Nephron progenitor cell (in vitro differentiated cells): ENCODE measurements around the gene CARMIL3.

ENCODE experiments used
- DNase-seq: peaks from one replicate; pipeline ENCODE4 v3.0.0; 2021
- H3K27ac Mint-ChIP-seq: 2 replicates; pipeline ENCODE4 v1.8.0; 2021; ENCODE audit warnings: mild to moderate bottlenecking, moderate library complexity, mixed read lengths
- H3K27me3 Mint-ChIP-seq: 2 replicates; pipeline ENCODE4 v1.8.0; 2021; ENCODE audit warnings: mild to moderate bottlenecking, low read depth, mixed read lengths; ENCODE audit not compliant: poor library complexity
- H3K36me3 Mint-ChIP-seq: 2 replicates; pipeline ENCODE4 v1.8.0; 2021; ENCODE audit warnings: low read depth, mixed read lengths
- H3K4me1 Mint-ChIP-seq: 2 replicates; pipeline ENCODE4 v1.8.0; 2021; ENCODE audit warnings: mixed read lengths
- H3K4me3 Mint-ChIP-seq: 2 replicates; pipeline ENCODE4 v1.8.0; 2021; ENCODE audit warnings: mild to moderate bottlenecking, moderate library complexity, mixed read lengths
- H3K9me3 Mint-ChIP-seq: 2 replicates; pipeline ENCODE4 v1.8.0; 2021; ENCODE audit warnings: mild to moderate bottlenecking, moderate library complexity, mixed read lengths
- CTCF ChIP-seq: fragments of 200-600 bp; sonication (generic); IDR thresholded peaks from 2 replicates; pipeline ENCODE4 v1.5.0; 2021; ENCODE audit warnings: antibody characterized with exemption

Gene CARMIL3

GRCh38 chr14:24113801-24114531, 62.2 kb downstream of the CARMIL3 start:
- no peaks in the 10 kb centered on the region for H3K9me3 Mint-ChIP-seq
- peaks cover 10% of the 10 kb centered on the region for H3K27me3 Mint-ChIP-seq
- DNase-seq = peak; percentile 74
- H3K4me3 Mint-ChIP-seq = peak overlapping the region; percentile 98
- peaks cover 25% of the 10 kb centered on the region for H3K36me3 Mint-ChIP-seq
- peak overlapping the region; percentile 100 for H3K27ac Mint-ChIP-seq
- TF ChIP-seq CTCF = no peak
- H3K4me1 Mint-ChIP-seq = peaks cover 18% of the 10 kb centered on the region

- peak within 1 kb of the TSS; percentile 98 for H3K4me3 Mint-ChIP-seq
- no peak for TF ChIP-seq CTCF
- peak within 1 kb of the TSS; percentile 100 for H3K27ac Mint-ChIP-seq
- peaks cover 10% of the 10 kb centered on the region for H3K27me3 Mint-ChIP-seq
- H3K9me3 Mint-ChIP-seq = no peaks in the 10 kb centered on the region
- DNase-seq = peak; percentile 98
- H3K4me1 Mint-ChIP-seq = peaks cover 17% of the 10 kb centered on the region
- H3K36me3 Mint-ChIP-seq = peaks cover 33% of the 10 kb centered on the region
Measured at GRCh38 chr14:24114532-24115421, 63.0 kb downstream of the CARMIL3 start, which contains the start of the genes DCAF11 and NRL. TSS of gene DCAF11 (plus strand) at chr14:24114777. CDS start at chr14:24115595, 818 bp downstream. TSS of gene NRL (minus strand) at chr14:24114949. CDS start at chr14:24082848, 32,101 bp downstream.

GRCh38 chr14:24115422-24116127, 63.8 kb downstream of the CARMIL3 start:
- H3K4me1 Mint-ChIP-seq = peaks cover 17% of the 10 kb centered on the region

GRCh38 chr14:24116128-24116814, 64.5 kb downstream of the CARMIL3 start:
- DNase-seq = no peak
- Mint-ChIP-seq H3K4me3 (peak overlapping the region; percentile 98), H3K27me3 (peaks cover 10% of the 10 kb centered on the region), H3K4me1 (peaks cover 17% of the 10 kb centered on the region), H3K27ac (no peak overlapping the region), H3K36me3 (peaks cover 40% of the 10 kb centered on the region), H3K9me3 (no peaks in the 10 kb centered on the region)
- no peak for TF ChIP-seq CTCF

More at GRCh38 chr14:24115422-24116127, 63.8 kb downstream of the CARMIL3 start:
- Mint-ChIP-seq H3K4me3 (peak overlapping the region; percentile 98), H3K36me3 (peaks cover 34% of the 10 kb centered on the region), H3K27ac (peak overlapping the region; percentile 51), H3K9me3 (no peaks in the 10 kb centered on the region), H3K27me3 (peaks cover 10% of the 10 kb centered on the region)
- DNase-seq = peak; percentile 27
- TF ChIP-seq CTCF = no peak

GRCh38 chr14:24117179-24117578, 65.4 kb downstream of the CARMIL3 start:
- Mint-ChIP-seq H3K4me1 (peaks cover 17% of the 10 kb centered on the region), H3K4me3 (no peak overlapping the region)
- TF ChIP-seq CTCF = no peak

More at GRCh38 chr14:24117179-24117578, 65.4 kb downstream of the CARMIL3 start:
- Mint-ChIP-seq H3K27me3 (peaks cover 14% of the 10 kb centered on the region), H3K9me3 (no peaks in the 10 kb centered on the region), H3K36me3 (peaks cover 45% of the 10 kb centered on the region), H3K27ac (no peak overlapping the region)
- DNase-seq = no peak
